Keratinocyte (primary cell): Measurements from ENCODE around the gene GATAD2B. TPM values are rescaled to one million over a fixed set of nuclear protein-coding genes. Genes with fewer than 3 reads are reported as not detected.
"Not testable (repeated sequence)": the region's sequence is repeated elsewhere in the genome, so short reads cannot be mapped to it uniquely, and the experiment has no call there.

Experiments
- DNase-seq: peaks from one replicate; pipeline ENCODE4 v3.0.0-alpha.2; 2011; ENCODE audit warnings: low read depth, missing footprints, low spot score
- FAIRE-seq: peaks from 2 replicates; lab custom pipeline; 2011; peaks lifted over from hg19 to GRCh38; lab: Jason Lieb, UNC
- H2AFZ ChIP-seq: 2 replicates; pipeline ENCODE4 v1.6.0; 2012; ENCODE audit warnings: low read length, control low read depth, inconsistent platforms; ENCODE audit not compliant: control insufficient read depth
- H3K27ac ChIP-seq: 2 replicates; pipeline ENCODE4 v1.5.1; 2011; ENCODE audit warnings: low read length; ENCODE audit not compliant: control insufficient read depth, insufficient read depth
- H3K27me3 ChIP-seq: 3 replicates; pipeline ENCODE4 v1.6.0; 2011; ENCODE audit warnings: low read length; ENCODE audit not compliant: control insufficient read depth, insufficient read depth; ENCODE audit errors: extremely low read depth
- H3K36me3 ChIP-seq, 2 experiments: 2 replicates in 1 of 2; 3 replicates in 1 of 2; pipeline ENCODE4 v1.5.1; 2011; ENCODE audit warnings: low read length in 2 of 2, mild to moderate bottlenecking in 1 of 2; ENCODE audit not compliant: control insufficient read depth in 2 of 2, insufficient read depth in 2 of 2; ENCODE audit errors: extremely low read depth in 1 of 2
- H3K4me1 ChIP-seq: 3 replicates; pipeline ENCODE4 v1.5.1; 2011; ENCODE audit warnings: low read length; ENCODE audit not compliant: control insufficient read depth, insufficient read depth; ENCODE audit errors: extremely low read depth
- H3K4me2 ChIP-seq: 3 replicates; pipeline ENCODE4 v1.6.0; 2011; ENCODE audit warnings: low read depth, low read length; ENCODE audit not compliant: control insufficient read depth, insufficient read depth; ENCODE audit errors: extremely low read depth
- H3K4me3 ChIP-seq, 3 experiments: fragments of 200-600 bp in 1 of 3; sonication (generic) in 1 of 3; 2 replicates in 2 of 3; 3 replicates in 1 of 3; pipeline ENCODE4 v1.5.1; 2011 to 2016; ENCODE audit warnings: low read length in 3 of 3, mild to moderate bottlenecking in 3 of 3, control low read depth in 2 of 3, inconsistent platforms in 1 of 3, low read depth in 1 of 3, mixed read lengths in 1 of 3, mixed run types in 1 of 3, moderate library complexity in 1 of 3; ENCODE audit not compliant: control insufficient read depth in 2 of 3, insufficient read depth in 2 of 3; ENCODE audit errors: extremely low read depth in 1 of 3
- H3K79me2 ChIP-seq: 2 replicates; pipeline ENCODE4 v1.6.0; 2012; ENCODE audit warnings: low read length; ENCODE audit not compliant: control insufficient read depth, insufficient read depth
- H3K9ac ChIP-seq: 3 replicates; pipeline ENCODE4 v1.6.0; 2011; ENCODE audit warnings: low read length; ENCODE audit not compliant: control insufficient read depth, insufficient read depth; ENCODE audit errors: extremely low read depth
- H3K9me1 ChIP-seq: 3 replicates; pipeline ENCODE4 v1.6.0; 2011; ENCODE audit warnings: low read length; ENCODE audit not compliant: control insufficient read depth, insufficient read depth; ENCODE audit errors: extremely low read depth
- H3K9me3 ChIP-seq: 2 replicates; pipeline ENCODE4 v1.5.1; 2012; ENCODE audit warnings: low read depth, low read length; ENCODE audit not compliant: control insufficient read depth
- H4K20me1 ChIP-seq: 3 replicates; pipeline ENCODE4 v1.6.0; 2011; ENCODE audit warnings: low read length; ENCODE audit not compliant: control insufficient read depth, insufficient read depth; ENCODE audit errors: extremely low read depth
- CTCF ChIP-seq, 3 experiments: IDR thresholded peaks in 1 of 3; conservative IDR thresholded peaks in 1 of 3; optimal IDR thresholded peaks in 1 of 3; 2 replicates in 2 of 3; 3 replicates in 1 of 3; pipeline versions ENCODE3 to v1.5.1; 2011; ENCODE audit warnings: low read length in 3 of 3, mild to moderate bottlenecking in 3 of 3, moderate library complexity in 2 of 3, control low read depth in 1 of 3, inconsistent platforms in 1 of 3; ENCODE audit not compliant: insufficient read depth in 2 of 3; ENCODE audit errors: extremely low read depth in 1 of 3
- EZH2 ChIP-seq: IDR thresholded peaks from one replicate; pipeline ENCODE4 v1.6.1; 2012; ENCODE audit warnings: inconsistent platforms, mild to moderate bottlenecking, low read length, moderate library complexity
- dilution Hi-C: fragments of 300-500 bp; cut with MboI; formaldehyde crosslinking; loops from one replicate; pipeline ENCODE4 v1.7.0; 2020; ENCODE audit warnings: low sequenced_read_pairs; ENCODE audit not compliant: extremely low pct_ligation_motif_present
- polyA plus RNA-seq, 5 experiments: library from polyadenylated mRNA; depleted of rRNA in 3 of 5; stranded (reverse) in 3 of 5; stranded (forward) in 1 of 5; unstranded in 1 of 5; fragments of >200 nt; gene quantifications; 1 replicate in 1 of 5; 2 replicates in 3 of 5; 3 replicates in 1 of 5; pipeline versions ENCODE4 v1.2.1 to v1.2.3, GENCODE V29; 2011 to 2012; ENCODE audit warnings: missing spikeins in 2 of 5, low read depth in 1 of 5, low replicate concordance in 1 of 5

The GATAD2B gene
- polyA plus RNA-seq, 1 donor (not counting 4 experiments of a cell fraction or from before 2014, with no cell fraction given) = 6.1 TPM

DNA sequence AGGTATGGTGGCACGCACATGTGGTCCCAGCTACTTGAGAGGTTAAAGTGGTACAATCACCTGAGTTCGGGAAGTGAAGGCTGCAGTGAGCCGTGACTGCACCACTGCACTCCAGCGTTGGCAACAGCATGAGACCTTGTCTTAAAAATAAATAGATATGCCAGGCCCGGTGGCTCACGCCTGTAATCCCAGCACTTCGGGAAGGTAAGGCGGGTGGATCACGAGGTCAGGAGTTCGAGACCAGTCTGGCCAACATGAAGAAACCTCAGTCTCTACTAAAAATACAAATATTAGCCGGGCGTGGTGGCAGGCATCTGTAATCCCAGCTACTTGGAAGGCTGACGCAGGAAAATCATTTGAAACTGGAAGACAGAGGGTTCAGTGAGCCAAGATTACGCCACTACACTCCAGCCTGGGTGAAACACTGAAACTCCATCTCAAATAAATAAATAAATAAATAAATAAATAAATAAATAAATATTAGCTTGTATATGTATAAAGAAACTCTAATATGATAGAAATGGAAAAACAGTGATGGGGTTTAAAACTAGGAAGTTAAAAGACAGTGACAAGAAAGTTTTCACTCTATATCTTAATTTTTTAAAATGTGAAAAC is 18.8 kb downstream of the GATAD2B start:
- FAIRE-seq (no peak), DNase-seq (no peak)
- H3K27me3 ChIP-seq = no peaks in the 10 kb centered on the region
- no peak overlapping the region for H2AFZ ChIP-seq
- no peak overlapping the region for H3K4me3 ChIP-seq
- no peak overlapping the region for H3K9ac ChIP-seq
- H4K20me1 ChIP-seq = peaks cover 3% of the 10 kb centered on the region
- H3K36me3 ChIP-seq = peaks cover 0 to 6% of the 10 kb centered on the region in 2 experiments
- TF ChIP-seq CTCF (optimal IDR thresholded peaks at IDR 0.05 in 1 of 3, IDR thresholded peaks at IDR 0.05 in 1 of 3, conservative IDR thresholded peaks at IDR 0.05 in 1 of 3; ENCODE audit: extremely low read depth in 1 of 3, insufficient read depth in 2 of 3, low read length in 3 of 3) (no peak), EZH2 (no peak)
- H3K27ac ChIP-seq = no peak overlapping the region
- peaks cover 88% of the 10 kb centered on the region for H3K79me2 ChIP-seq
- H3K9me1 ChIP-seq = no peaks in the 10 kb centered on the region
- no peaks in the 10 kb centered on the region for H3K4me1 ChIP-seq
- no peak overlapping the region for H3K4me2 ChIP-seq
- no peaks in the 10 kb centered on the region for H3K9me3 ChIP-seq
- dilution Hi-C loops = no loop called here

- no peaks in the 10 kb centered on the region for H3K9me3 ChIP-seq
- no peaks in the 10 kb centered on the region for H3K9me1 ChIP-seq
- H3K4me3 ChIP-seq = no peak overlapping the region
- H3K4me2 ChIP-seq = no peak overlapping the region
- H3K79me2 ChIP-seq = peaks cover 63% of the 10 kb centered on the region
- DNase-seq = no peak
- H2AFZ ChIP-seq = no peak overlapping the region
- no peaks in the 10 kb centered on the region for H3K4me1 ChIP-seq
- FAIRE-seq = no peak
- peaks cover 0 to 3% of the 10 kb centered on the region in 2 experiments for H3K36me3 ChIP-seq
- H3K27ac ChIP-seq = no peak overlapping the region
- dilution Hi-C loops = no loop called here
- no peak overlapping the region for H3K9ac ChIP-seq
- peaks cover 3% of the 10 kb centered on the region for H4K20me1 ChIP-seq
- TF ChIP-seq EZH2 = no peak
- no peak for TF ChIP-seq CTCF (optimal IDR thresholded peaks at IDR 0.05 in 1 of 3, IDR thresholded peaks at IDR 0.05 in 1 of 3, conservative IDR thresholded peaks at IDR 0.05 in 1 of 3; ENCODE audit: extremely low read depth in 1 of 3, insufficient read depth in 2 of 3, low read length in 3 of 3)
- H3K27me3 ChIP-seq = no peaks in the 10 kb centered on the region
Measured at GRCh38 chr1:153899509-153899908, 23.3 kb downstream of the GATAD2B start.

DNA sequence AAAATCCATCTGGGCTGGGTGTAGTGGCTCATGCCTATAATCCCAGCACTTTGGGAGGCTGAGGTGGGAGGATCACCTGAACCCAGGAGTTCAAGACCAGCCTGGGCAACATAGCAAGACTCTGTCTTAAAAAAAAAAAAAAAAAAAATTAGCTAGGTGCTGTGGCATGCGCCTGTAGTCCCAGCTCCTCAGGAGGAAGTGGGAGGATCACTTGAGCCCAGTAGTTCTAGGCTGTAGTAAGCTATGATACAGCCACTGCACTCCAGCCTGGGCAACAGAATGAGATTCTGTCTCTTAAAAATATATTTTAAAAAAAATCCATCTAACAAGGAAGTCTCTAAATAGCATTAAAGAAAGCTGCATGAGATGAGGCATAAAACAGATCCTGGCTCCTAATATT is 26.9 kb downstream of the GATAD2B start:
- H3K9me1 ChIP-seq, H3K36me3 ChIP-seq, H3K9ac ChIP-seq, FAIRE-seq, DNase-seq, H2AFZ ChIP-seq, H4K20me1 ChIP-seq, H3K27ac ChIP-seq, H3K27me3 ChIP-seq, H3K4me2 ChIP-seq, dilution Hi-C loops, H3K4me3 ChIP-seq, H3K9me3 ChIP-seq, H3K4me1 ChIP-seq: not testable (repeated sequence)
- peaks cover 47% of the 10 kb centered on the region for H3K79me2 ChIP-seq

- H3K9me1 ChIP-seq, H3K36me3 ChIP-seq, DNase-seq, H3K9me3 ChIP-seq, H3K9ac ChIP-seq, H2AFZ ChIP-seq, FAIRE-seq, H3K4me3 ChIP-seq, H3K4me2 ChIP-seq, H3K27ac ChIP-seq, H3K27me3 ChIP-seq, dilution Hi-C loops, H4K20me1 ChIP-seq, H3K4me1 ChIP-seq: not testable (repeated sequence)
- H3K79me2 ChIP-seq = peaks cover 62% of the 10 kb centered on the region
Measured at GRCh38 chr1:153891042-153891441, 31.7 kb downstream of the GATAD2B start.
